Glutamatergic neuron (in vitro differentiated cells): ENCODE results near the gene SAP25. TPM values are rescaled to one million over a fixed set of nuclear protein-coding genes. Genes with fewer than 3 reads are reported as not detected.

Experiments
- DNase-seq: peaks from one replicate; pipeline ENCODE4 v3.0.0; 2022
- H3K27ac Mint-ChIP-seq: one replicate; pipeline ENCODE4 v1.8.0; 2020; ENCODE audit warnings: mild to moderate bottlenecking, mixed read lengths, inconsistent platforms; ENCODE audit not compliant: unreplicated experiment
- H3K27me3 Mint-ChIP-seq: one replicate; pipeline ENCODE4 v1.8.0; 2020; ENCODE audit warnings: mild to moderate bottlenecking, moderate library complexity, mixed read lengths, inconsistent platforms; ENCODE audit not compliant: unreplicated experiment
- H3K36me3 Mint-ChIP-seq: one replicate; pipeline ENCODE4 v1.8.0; 2020; ENCODE audit warnings: mild to moderate bottlenecking, mixed read lengths, inconsistent platforms; ENCODE audit not compliant: unreplicated experiment
- H3K4me1 Mint-ChIP-seq: one replicate; pipeline ENCODE4 v1.8.0; 2020; ENCODE audit warnings: mild to moderate bottlenecking, low read depth, mixed read lengths, inconsistent platforms; ENCODE audit not compliant: unreplicated experiment
- H3K4me3 Mint-ChIP-seq: one replicate; pipeline ENCODE4 v1.8.0; 2020; ENCODE audit warnings: mild to moderate bottlenecking, mixed read lengths, inconsistent platforms; ENCODE audit not compliant: unreplicated experiment
- H3K9me3 Mint-ChIP-seq: one replicate; pipeline ENCODE4 v1.8.0; 2020; ENCODE audit warnings: mild to moderate bottlenecking, moderate library complexity, mixed read lengths, inconsistent platforms; ENCODE audit not compliant: unreplicated experiment
- total RNA-seq: library from RNA; stranded (reverse); fragmentation: NEBNext Ultra II Directional; extraction: Animal tissue kit (Norgen Biotek cat#: 25700); gene quantifications from one replicate; pipeline ENCODE4 v1.2.1, GENCODE V29; 2021; ENCODE audit not compliant: unreplicated experiment
- TF ChIP-seq, protein P1 (sequence below): fragments of 200-600 bp; sonication (generic); IDR thresholded peaks from one replicate; pipeline ENCODE4 v1.5.0; 2021; ENCODE audit not compliant: partially characterized antibody, unreplicated experiment

The SAP25 gene
- total RNA-seq, 1 donor from 2014 or later = 8.0 TPM

- Mint-ChIP-seq H3K27me3 (peaks cover 7% of the 10 kb centered on the region), H3K4me3 (no peak overlapping the region)
Measured at GRCh38 chr7:100607111-100607510, 33.4 kb upstream of the SAP25 start.

DNA sequence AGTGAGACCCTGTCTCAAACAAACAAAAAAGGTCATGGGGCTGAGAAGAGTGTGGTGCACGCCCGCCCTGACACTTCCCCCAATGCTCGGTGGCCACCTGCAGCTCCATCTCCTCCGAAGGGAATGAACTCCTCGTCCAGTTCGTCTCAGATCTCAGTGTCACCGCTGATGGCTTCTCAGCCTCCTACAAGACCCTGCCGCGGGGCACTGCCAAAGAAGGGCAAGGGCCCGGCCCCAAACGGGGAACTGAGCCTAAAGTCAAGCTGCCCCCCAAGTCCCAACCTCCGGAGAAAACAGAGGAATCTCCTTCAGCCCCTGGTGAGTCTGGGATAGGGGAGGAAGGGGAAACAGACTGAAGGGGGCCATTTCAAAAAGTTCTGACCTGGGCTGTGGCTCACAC is 32.6 kb upstream of the SAP25 start:
- Mint-ChIP-seq H3K4me1 (peaks cover 11% of the 10 kb centered on the region), H3K36me3 (no peaks in the 10 kb centered on the region), H3K4me3 (peak overlapping the region; percentile 57), H3K27me3 (peaks cover 7% of the 10 kb centered on the region), H3K9me3 (peaks cover 6% of the 10 kb centered on the region), H3K27ac (no peak overlapping the region)
- TF ChIP-seq, protein P1, sequence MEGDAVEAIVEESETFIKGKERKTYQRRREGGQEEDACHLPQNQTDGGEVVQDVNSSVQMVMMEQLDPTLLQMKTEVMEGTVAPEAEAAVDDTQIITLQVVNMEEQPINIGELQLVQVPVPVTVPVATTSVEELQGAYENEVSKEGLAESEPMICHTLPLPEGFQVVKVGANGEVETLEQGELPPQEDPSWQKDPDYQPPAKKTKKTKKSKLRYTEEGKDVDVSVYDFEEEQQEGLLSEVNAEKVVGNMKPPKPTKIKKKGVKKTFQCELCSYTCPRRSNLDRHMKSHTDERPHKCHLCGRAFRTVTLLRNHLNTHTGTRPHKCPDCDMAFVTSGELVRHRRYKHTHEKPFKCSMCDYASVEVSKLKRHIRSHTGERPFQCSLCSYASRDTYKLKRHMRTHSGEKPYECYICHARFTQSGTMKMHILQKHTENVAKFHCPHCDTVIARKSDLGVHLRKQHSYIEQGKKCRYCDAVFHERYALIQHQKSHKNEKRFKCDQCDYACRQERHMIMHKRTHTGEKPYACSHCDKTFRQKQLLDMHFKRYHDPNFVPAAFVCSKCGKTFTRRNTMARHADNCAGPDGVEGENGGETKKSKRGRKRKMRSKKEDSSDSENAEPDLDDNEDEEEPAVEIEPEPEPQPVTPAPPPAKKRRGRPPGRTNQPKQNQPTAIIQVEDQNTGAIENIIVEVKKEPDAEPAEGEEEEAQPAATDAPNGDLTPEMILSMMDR = no peak
- DNase-seq = no peak

More at GRCh38 chr7:100607111-100607510, 33.4 kb upstream of the SAP25 start:
- H3K4me1 Mint-ChIP-seq = peaks cover 10% of the 10 kb centered on the region
- H3K36me3 Mint-ChIP-seq = no peaks in the 10 kb centered on the region
- H3K9me3 Mint-ChIP-seq = peaks cover 8% of the 10 kb centered on the region
- TF ChIP-seq, protein P1 = no peak
- H3K27ac Mint-ChIP-seq = no peak overlapping the region
- no peak for DNase-seq

DNA sequence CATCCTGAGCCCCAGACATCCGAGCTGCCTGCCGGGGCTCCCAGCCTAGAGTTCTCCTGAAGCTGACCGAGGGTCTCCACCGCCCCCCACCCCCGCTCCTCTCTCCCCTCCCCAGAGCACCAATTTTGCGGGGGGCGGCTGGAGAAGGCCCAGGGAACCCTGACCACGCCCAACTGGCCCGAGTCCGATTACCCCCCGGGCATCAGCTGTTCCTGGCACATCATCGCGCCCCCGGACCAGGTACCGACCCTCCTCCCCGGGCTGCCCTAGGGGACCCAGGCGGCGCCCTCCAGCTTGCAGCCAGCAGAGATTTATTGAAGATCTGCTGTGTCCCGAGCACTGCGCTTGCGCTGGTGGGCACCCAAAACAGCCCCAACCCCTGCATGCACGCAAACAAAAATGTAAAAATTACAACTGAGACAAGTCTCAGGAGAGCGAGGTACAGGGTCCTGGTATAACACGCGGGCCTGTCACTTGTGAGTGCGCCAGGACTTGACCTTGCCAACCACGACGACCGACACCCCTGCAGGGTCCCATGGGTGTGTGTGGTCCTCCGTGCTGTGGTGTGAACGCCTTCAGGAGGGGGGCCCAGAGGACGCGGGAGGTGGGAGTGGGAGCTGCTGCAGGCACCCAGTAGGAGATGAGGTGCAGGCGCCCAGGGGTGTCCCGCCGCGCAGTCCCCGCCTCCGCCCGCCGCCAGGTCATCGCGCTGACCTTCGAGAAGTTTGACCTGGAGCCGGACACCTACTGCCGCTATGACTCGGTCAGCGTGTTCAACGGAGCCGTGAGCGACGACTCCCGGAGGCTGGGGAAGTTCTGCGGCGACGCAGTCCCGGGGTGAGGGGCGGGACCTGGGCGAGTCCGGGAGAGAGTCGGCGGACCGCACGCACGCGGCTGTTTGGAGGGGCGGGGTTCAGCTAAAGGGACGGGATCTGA is 31.5 kb upstream of the SAP25 start:
- Mint-ChIP-seq H3K4me1 (peaks cover 11% of the 10 kb centered on the region), H3K9me3 (peaks cover 4% of the 10 kb centered on the region), H3K27ac (no peak overlapping the region), H3K36me3 (no peaks in the 10 kb centered on the region), H3K27me3 (peaks cover 5% of the 10 kb centered on the region), H3K4me3 (peak overlapping the region; percentile 84)
- peak; percentile 54 for DNase-seq
- TF ChIP-seq, protein P1 = no peak

DNA sequence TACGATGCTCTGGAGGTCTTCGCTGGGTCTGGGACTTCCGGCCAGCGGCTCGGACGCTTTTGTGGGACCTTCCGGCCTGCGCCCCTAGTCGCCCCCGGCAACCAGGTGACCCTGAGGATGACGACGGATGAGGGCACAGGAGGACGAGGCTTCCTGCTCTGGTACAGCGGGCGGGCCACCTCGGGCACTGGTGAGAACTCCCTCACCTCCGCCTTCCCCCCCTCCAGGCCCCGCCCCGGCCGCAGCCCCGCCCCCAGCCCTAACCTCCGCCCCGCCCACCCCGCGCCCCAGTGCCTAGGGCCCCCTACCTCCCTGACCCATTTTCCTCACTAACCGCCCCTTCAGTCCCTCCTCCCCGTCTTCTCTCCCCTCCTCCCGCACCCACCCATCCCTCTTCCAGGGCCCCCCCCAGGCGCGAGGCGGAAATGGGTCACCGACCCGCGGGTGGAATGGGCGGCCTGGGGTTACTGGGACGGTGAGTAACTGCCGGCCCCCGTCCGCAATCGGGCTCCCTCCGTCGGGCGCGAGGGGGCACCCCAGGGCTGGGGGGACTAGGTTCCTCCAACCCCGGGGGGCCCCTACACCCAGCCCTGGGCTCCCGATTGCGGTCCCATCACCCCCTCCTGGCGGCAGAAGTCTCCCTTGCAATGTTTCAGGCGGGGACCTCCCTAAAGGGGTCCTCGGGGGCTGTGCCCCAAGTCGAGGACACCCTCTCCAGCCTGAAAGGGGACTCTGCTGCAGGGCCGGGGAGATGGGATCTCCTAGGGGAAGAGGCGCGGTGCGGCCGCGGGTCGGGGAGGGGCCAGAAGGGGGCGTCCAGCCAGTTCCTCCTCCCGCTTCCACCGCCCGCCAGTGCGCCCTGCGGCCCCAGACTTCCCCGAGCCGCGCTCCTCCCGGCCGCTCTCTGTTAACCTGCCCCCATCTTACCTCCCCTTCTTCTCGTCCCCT is 30.6 kb upstream of the SAP25 start:
- H3K27ac Mint-ChIP-seq = peak overlapping the region; percentile 52
- TF ChIP-seq, protein P1 = peak; percentile 54
- H3K4me1 Mint-ChIP-seq = peaks cover 11% of the 10 kb centered on the region
- H3K4me3 Mint-ChIP-seq = peak overlapping the region; percentile 84
- no peaks in the 10 kb centered on the region for H3K36me3 Mint-ChIP-seq
- DNase-seq = peak; percentile 86
- H3K27me3 Mint-ChIP-seq = peaks cover 5% of the 10 kb centered on the region
- peaks cover 4% of the 10 kb centered on the region for H3K9me3 Mint-ChIP-seq
